Transverse colon (tissue), 4 donors: ENCODE measurements around the gene GASK1A. TPM values are rescaled to one million over a fixed set of nuclear protein-coding genes. Genes with fewer than 3 reads are reported as not detected.
A peak's percentile ranks its signal among the peaks of the same experiment; 100 is the strongest.

Source experiments
- DNase-seq: peaks from one replicate; pipeline ENCODE4 v3.0.0-alpha.2; 2019
- H3K27ac ChIP-seq, 4 donors: fragments of 200-600 bp; sonication (generic); 2 replicates each; pipeline ENCODE4 v1.5.1; 2016 to 2018; ENCODE audit warnings: inconsistent platforms in 4 of 4
- H3K27me3 ChIP-seq: fragments of 200-600 bp; sonication (generic); 2 replicates; pipeline ENCODE4 v1.5.1; 2017; ENCODE audit warnings: inconsistent platforms
- H3K36me3 ChIP-seq, 4 donors: fragments of 200-600 bp; sonication (generic); 2 replicates each; pipeline ENCODE4 v1.5.1; 2017 to 2019; ENCODE audit warnings: inconsistent platforms in 4 of 4
- H3K4me1 ChIP-seq, 4 donors: fragments of 200-600 bp; sonication (generic); 2 replicates each; pipeline ENCODE4 v1.5.1; 2017 to 2020; ENCODE audit warnings: inconsistent platforms in 4 of 4
- H3K4me3 ChIP-seq, 4 donors: fragments of 200-600 bp; sonication (generic); 1 replicate in 1 of 4; 2 replicates in 3 of 4; pipeline versions ENCODE4 v1.5.1 to v1.6.1; 2017 to 2019; ENCODE audit warnings: inconsistent platforms in 4 of 4
- H3K9me3 ChIP-seq, 2 donors: fragments of 200-600 bp; sonication (generic); 2 replicates each; pipeline ENCODE4 v1.5.1; 2017 to 2019; ENCODE audit warnings: inconsistent platforms in 2 of 2
- EP300 ChIP-seq: sonication (generic); formaldehyde crosslinking; IDR thresholded peaks from one replicate; pipeline ENCODE4 v1.6.1; 2017; ENCODE audit warnings: antibody characterized with exemption, low read depth
- POLR2A ChIP-seq: fragments of 450-650 bp; IDR thresholded peaks from one replicate; pipeline ENCODE4 v1.6.1; 2016; ENCODE audit warnings: antibody characterized with exemption, mild to moderate bottlenecking, moderate library complexity
- POLR2AphosphoS5 ChIP-seq, 3 donors: sonication (generic); formaldehyde crosslinking; IDR thresholded peaks; one replicate each; pipeline ENCODE4 v1.6.1; 2016; ENCODE audit warnings: antibody characterized with exemption in 3 of 3
- WGBS, 2 donors: methylation state at CpG; one replicate each; pipeline ENCODE4 v1.1.5; 2018; ENCODE audit warnings: low coverage in 1 of 2; 5-methylcytosine and 5-hydroxymethylcytosine counted together
- in situ Hi-C, 4 donors: fragments of 200-750 bp; cut with MboI; loops; one replicate each; pipeline versions ENCODE4 v1.15.0 to v1.15.1; 2017; ENCODE audit warnings: low sequenced_read_pairs in 3 of 4, low pct_ligation_motif_present in 1 of 4, low pct_unique_long_range_greater_than_20kb in 1 of 4
- intact Hi-C: fragments of 100-400 bp; cut with DNase I; formaldehyde crosslinking; loops from one replicate; pipeline ENCODE4 v1.15.1; 2023; ENCODE audit warnings: low total_unique reads
- total RNA-seq, 4 donors: library from RNA; depleted of rRNA; stranded (reverse); fragments of >200 nt; gene quantifications; one replicate each; pipeline ENCODE4 v1.1.0, GENCODE V29; 2016
- TF ChIP-seq, protein P1 (sequence below), 5 experiments: fragments of 200-600 bp in 3 of 5; fragments of 450-650 bp in 2 of 5; sonication (generic) in 3 of 5; IDR thresholded peaks; 1 replicate in 2 of 5; 2 replicates in 3 of 5; pipeline ENCODE4 v1.5.1; 2016 to 2017; ENCODE audit warnings: antibody characterized with exemption in 5 of 5, inconsistent platforms in 3 of 5, mild to moderate bottlenecking in 2 of 5, moderate library complexity in 1 of 5

The GASK1A gene
- total RNA-seq, result 1 to 10 TPM in 3 of 4 donors, under 1 TPM in 1; 0.75 to 5.9 (median 3.6) TPM

DNA sequence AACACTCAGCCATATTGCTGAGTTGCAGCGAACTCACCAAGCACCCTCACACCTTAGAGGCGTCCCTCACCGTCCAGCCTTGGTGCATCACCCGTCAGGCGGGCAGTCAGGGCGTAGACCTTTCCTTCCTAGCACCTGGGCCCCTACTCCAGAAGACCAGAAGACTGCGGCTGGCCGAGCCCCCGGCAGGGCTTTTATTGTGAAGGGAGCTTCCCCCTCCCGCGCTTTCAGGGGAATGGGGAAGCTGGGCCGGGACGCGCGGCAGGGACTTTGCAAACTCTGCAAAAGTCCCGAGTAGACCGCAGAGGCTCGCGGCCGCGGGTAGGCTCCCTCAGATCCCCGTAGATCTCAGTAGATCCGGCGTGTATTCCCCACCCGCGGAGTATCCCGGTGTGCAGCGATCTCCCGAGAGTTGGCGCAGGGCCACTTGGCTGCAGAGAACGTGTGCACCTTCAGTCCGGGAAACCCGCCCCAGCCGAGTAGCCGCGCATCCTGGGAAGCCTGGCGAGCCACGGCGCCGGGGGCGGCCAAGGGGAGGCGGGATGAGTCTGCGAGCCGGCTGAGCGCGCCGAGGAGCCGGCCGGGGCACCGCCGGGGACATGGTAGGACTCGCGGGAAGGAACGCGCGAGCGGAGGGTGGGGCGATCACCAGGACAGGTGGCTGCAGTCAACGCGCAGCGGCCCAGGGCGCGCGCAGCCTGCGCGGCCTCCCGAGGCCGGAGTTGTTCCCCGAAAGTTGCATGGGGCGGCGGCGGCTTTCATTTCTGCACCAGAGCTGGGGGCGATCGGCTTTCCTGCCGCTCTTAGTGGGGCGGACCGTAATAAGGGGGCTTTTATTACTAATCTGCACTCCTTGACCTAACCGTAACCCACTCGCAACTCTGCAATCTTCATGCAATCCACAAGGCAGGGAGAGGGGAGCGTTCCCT, at the start of gene GASK1A:
Gene GASK1A, plus strand, starts transcription at position 268 of the 929 bp plus-strand sequence. Its CDS starts 332 bp downstream, at position 600.
- peak; percentile 37 for DNase-seq
- H3K4me3 ChIP-seq, result peak within 1 kb of the TSS; percentile 37 to 61 (median 55)
- peaks cover under 1 to 3% of the 10 kb centered on the region in 2 donors for H3K9me3 ChIP-seq
- H3K4me1 ChIP-seq, result peaks cover 0 to 17% (median 11%) of the 10 kb centered on the region in 4 donors
- intact Hi-C loops, result no loop called here
- TF ChIP-seq, protein P1, sequence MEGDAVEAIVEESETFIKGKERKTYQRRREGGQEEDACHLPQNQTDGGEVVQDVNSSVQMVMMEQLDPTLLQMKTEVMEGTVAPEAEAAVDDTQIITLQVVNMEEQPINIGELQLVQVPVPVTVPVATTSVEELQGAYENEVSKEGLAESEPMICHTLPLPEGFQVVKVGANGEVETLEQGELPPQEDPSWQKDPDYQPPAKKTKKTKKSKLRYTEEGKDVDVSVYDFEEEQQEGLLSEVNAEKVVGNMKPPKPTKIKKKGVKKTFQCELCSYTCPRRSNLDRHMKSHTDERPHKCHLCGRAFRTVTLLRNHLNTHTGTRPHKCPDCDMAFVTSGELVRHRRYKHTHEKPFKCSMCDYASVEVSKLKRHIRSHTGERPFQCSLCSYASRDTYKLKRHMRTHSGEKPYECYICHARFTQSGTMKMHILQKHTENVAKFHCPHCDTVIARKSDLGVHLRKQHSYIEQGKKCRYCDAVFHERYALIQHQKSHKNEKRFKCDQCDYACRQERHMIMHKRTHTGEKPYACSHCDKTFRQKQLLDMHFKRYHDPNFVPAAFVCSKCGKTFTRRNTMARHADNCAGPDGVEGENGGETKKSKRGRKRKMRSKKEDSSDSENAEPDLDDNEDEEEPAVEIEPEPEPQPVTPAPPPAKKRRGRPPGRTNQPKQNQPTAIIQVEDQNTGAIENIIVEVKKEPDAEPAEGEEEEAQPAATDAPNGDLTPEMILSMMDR (IDR thresholded peaks at IDR 0.05), result no peak
- TF ChIP-seq EP300 (no peak), POLR2AphosphoS5 (IDR thresholded peaks at IDR 0.05) (no peak), POLR2A (no peak)
- H3K36me3 ChIP-seq, result no peaks in the 10 kb centered on the region
- in situ Hi-C loops, result no loop called here
- WGBS, 2 donors, result 4 to 15% methylated on average over 4 to 66 of the region's 80 CpGs
- peaks cover 43% of the 10 kb centered on the region for H3K27me3 ChIP-seq
- peak within 1 kb of the TSS; percentile 43 to 73 (median 56) for H3K27ac ChIP-seq

DNA sequence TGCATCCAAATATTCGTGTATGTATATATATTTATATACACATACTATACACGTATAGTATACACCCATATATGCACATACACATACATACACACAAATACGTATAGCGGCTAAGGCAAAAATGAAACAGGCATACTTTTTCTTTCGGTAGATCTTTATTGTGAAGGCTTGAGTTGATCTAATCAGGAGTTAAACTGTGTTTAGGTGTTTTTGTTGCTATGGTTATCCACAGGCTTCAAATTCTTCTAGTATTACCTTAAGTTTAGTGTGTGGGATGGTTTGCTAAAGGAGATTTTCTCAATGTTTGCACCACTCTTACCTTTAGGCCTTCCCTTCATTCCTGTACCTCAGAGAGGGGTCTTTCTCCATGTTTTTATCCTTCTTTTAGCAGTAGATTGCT, 45.0 kb upstream of the GASK1A start:
- Histone ChIP-seq H3K27ac (no peak overlapping the region), H3K27me3 (no peaks in the 10 kb centered on the region), H3K36me3 (no peaks in the 10 kb centered on the region), H3K4me1 (no peaks in the 10 kb centered on the region), H3K9me3 (no peaks in the 10 kb centered on the region), H3K4me3 (no peak overlapping the region)
- no peak for DNase-seq
- intact Hi-C loops (no loop called here), in situ Hi-C loops (no loop called here)
- 85 to 98% methylated on average over 5 of the region's 5 CpGs for WGBS, 2 donors
- TF ChIP-seq POLR2AphosphoS5 (IDR thresholded peaks at IDR 0.05) (no peak), EP300 (no peak), POLR2A (no peak)
- TF ChIP-seq, protein P1 (IDR thresholded peaks at IDR 0.05), result no peak

DNA sequence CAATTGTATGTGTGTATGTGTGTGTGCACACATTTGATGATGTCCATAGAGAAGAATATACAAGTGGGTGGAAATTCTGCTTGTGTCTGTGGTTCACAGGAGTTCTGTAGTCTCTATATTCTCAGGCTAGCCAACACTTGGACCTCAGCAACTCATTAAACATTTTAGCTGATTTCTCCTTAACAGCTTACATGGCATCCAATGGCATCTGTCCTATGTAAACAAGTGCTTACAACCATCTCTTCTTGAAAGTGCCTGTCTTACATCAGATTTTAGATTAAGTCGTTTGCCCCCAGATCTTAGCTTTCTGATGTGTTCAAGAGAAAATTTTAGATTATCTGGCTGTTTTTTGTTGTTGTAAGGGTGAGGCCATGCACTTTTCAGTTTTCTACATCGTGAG, 44.2 kb upstream of the GASK1A start:
- no peaks in the 10 kb centered on the region for H3K27me3 ChIP-seq
- in situ Hi-C loops (no loop called here), intact Hi-C loops (no loop called here)
- no peak for TF ChIP-seq EP300
- TF ChIP-seq POLR2AphosphoS5 (IDR thresholded peaks at IDR 0.05), result no peak
- TF ChIP-seq, protein P1 (IDR thresholded peaks at IDR 0.05), result no peak
- TF ChIP-seq POLR2A, result no peak
- H3K36me3 ChIP-seq, result no peaks in the 10 kb centered on the region
- H3K4me1 ChIP-seq, result no peaks in the 10 kb centered on the region
- no peak overlapping the region for H3K27ac ChIP-seq
- WGBS, 2 donors, result 47 to 59% methylated on average over 2 of the region's 2 CpGs
- H3K4me3 ChIP-seq, result no peak overlapping the region
- H3K9me3 ChIP-seq, result no peaks in the 10 kb centered on the region
- DNase-seq, result no peak

DNA sequence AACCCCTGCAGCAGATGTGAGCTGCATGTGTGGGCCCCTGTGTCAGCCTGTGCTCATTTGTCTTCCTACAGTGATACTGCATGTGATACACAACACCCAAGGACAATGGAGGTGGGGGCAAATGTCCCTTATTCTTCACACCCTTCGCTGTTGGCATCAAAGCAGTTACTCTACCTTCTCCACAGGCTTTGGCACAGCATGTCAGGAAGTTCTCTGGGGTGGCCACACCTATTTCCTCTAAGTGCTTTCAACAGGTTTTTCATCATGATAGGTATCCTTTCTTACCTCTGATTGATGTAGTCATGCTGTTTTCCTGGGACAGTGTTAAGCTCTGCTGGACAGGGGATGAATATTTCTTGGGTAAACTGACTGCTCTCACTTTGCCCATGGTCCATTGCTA, 43.6 kb upstream of the GASK1A start:
- Histone ChIP-seq H3K36me3 (no peaks in the 10 kb centered on the region), H3K27me3 (no peaks in the 10 kb centered on the region), H3K4me1 (no peaks in the 10 kb centered on the region), H3K27ac (no peak overlapping the region), H3K9me3 (no peaks in the 10 kb centered on the region), H3K4me3 (no peak overlapping the region)
- in situ Hi-C loops (no loop called here), intact Hi-C loops (no loop called here)
- DNase-seq, result no peak
- TF ChIP-seq, protein P1 (IDR thresholded peaks at IDR 0.05), result no peak
- no peak for TF ChIP-seq POLR2AphosphoS5 (IDR thresholded peaks at IDR 0.05)
- TF ChIP-seq POLR2A, result no peak
- no peak for TF ChIP-seq EP300
- WGBS, 2 donors, result 82% methylated on average over 1 of the region's 1 CpG; no CpG with 5 or more reads in 1 of the 2 donors
